Adrenal gland (tissue), 19 donors: ENCODE data around the gene SCCPDH. TPM values are rescaled to one million over a fixed set of nuclear protein-coding genes. Genes with fewer than 3 reads are reported as not detected.
A peak's percentile ranks its signal among the peaks of the same experiment; 100 is the strongest.

Experiments
- DNase-seq, 7 donors: peaks; one replicate each; pipeline ENCODE4 v3.0.0-alpha.2; 2019 to 2020
- H3K27ac ChIP-seq, 5 donors: fragments of 200-600 bp; sonication (generic) in 4 of 5; 1 replicate in 3 of 5; 2 replicates in 2 of 5; pipeline versions ENCODE4 v1.5.1 to v1.8.0; 2016 to 2020; ENCODE audit warnings: mild to moderate bottlenecking in 1 of 5
- H3K27me3 ChIP-seq: fragments of 200-600 bp; 2 replicates; pipeline ENCODE4 v1.8.0; 2021
- H3K36me3 ChIP-seq, 2 donors: fragments of 200-600 bp; replicated peaks in 1 of 2; 1 replicate in 1 of 2; 2 replicates in 1 of 2; pipeline versions ENCODE4 v1.5.1 to v1.8.0; 2018 to 2022
- H3K4me1 ChIP-seq, 2 donors: fragments of 200-600 bp; replicated peaks in 1 of 2; 1 replicate in 1 of 2; 2 replicates in 1 of 2; pipeline versions ENCODE4 v1.5.1 to v1.8.0; 2018 to 2021
- H3K4me3 ChIP-seq, 4 donors: fragments of 200-600 bp; sonication (generic) in 3 of 4; one replicate each; pipeline ENCODE4 v1.5.1; 2016 to 2018
- H3K9me3 ChIP-seq, 3 donors: fragments of 200-600 bp; sonication (generic) in 1 of 3; replicated peaks in 1 of 3; 1 replicate in 2 of 3; 2 replicates in 1 of 3; pipeline versions ENCODE4 v1.5.1 to v1.8.0; 2016 to 2021
- CTCF ChIP-seq, 6 experiments: fragments of 450-650 bp in 4 of 6; fragments of 200-600 bp in 2 of 6; sonication (generic) in 1 of 6; IDR thresholded peaks; 1 replicate in 5 of 6; 2 replicates in 1 of 6; pipeline versions ENCODE4 v1.5.1 to v1.8.0; 2016 to 2021; ENCODE audit warnings: antibody characterized with exemption in 6 of 6, mild to moderate bottlenecking in 2 of 6, moderate library complexity in 1 of 6
- POLR2A ChIP-seq, 2 donors: fragments of 450-650 bp; IDR thresholded peaks; one replicate each; pipeline ENCODE4 v1.6.1; 2017; ENCODE audit warnings: antibody characterized with exemption in 2 of 2, mild to moderate bottlenecking in 2 of 2, moderate library complexity in 1 of 2
- WGBS, 4 donors: extraction: QIAGEN DNeasy Blood & Tissue Kit in 2 of 4; methylation state at CpG; one replicate each; pipeline versions ENCODE4 v1.1.5 to v1.1.7; 2013 to 2017; 5-methylcytosine and 5-hydroxymethylcytosine counted together
- intact Hi-C, 2 donors: fragments of 100-400 bp; cut with DNase I; formaldehyde crosslinking; loops; one replicate each; pipeline versions ENCODE4 v1.14.1 to v1.15.0; 2022 to 2023
- long read RNA-seq, 10 donors: library from polyadenylated mRNA in 3 of 10; unstranded in 2 of 10; stranded (forward) in 1 of 10; transcript quantifications; one replicate each; pipeline ENCODE4 v2.0.0 and lab custom pipeline, GENCODE V29; 2021 to 2026
- polyA plus RNA-seq, 3 donors: library from polyadenylated mRNA; stranded (reverse); fragments of 200-250 nt in 2 of 3; fragments of 350-450 nt in 1 of 3; fragmentation: Illumina TruSeq in 1 of 3; extraction: RNeasy Lipid Tissue Mini Kit (QIAGEN cat#74804) in 1 of 3; gene quantifications; one replicate each; pipeline ENCODE4 v1.2.3, GENCODE V29; 2013 to 2014
- total RNA-seq, 9 donors: library from RNA; depleted of rRNA in 4 of 9; stranded (reverse); fragments of >200 nt in 4 of 9; fragments of 120-200 nt in 1 of 9; fragmentation: NEBNext Ultra II Directional in 1 of 9; extraction: Animal tissue kit (Norgen Biotek cat#: 25700) in 1 of 9; gene quantifications; one replicate each; pipeline versions ENCODE4 v1.1.0 to v1.2.4, GENCODE V29; 2013 to 2023
- donor health status: healthy with polysubstance abuse.
- donor health status: Bipolar disorder and iron deficiency.
- donor health status: DM: yes; HTN: yes; CAD: no.
- donor health status: DM: no; HTN: no; CAD: no.
- donor health status: DM: no; HTN: no; CAD: no.
- donor health status: DM: yes; HTN: yes; CAD: no.

The SCCPDH gene
- 100 to 1,000 TPM in 2 of 9 donors, 10 to 100 TPM in 7; 34.2 to 180 (median 63.3) TPM for total RNA-seq
- 100 to 1,000 TPM in 1 of 3 donors, 10 to 100 TPM in 2; 12.0 to 116 (median 27.6) TPM for polyA plus RNA-seq
- long read RNA-seq, donor 1, transcript SCCPDH-201 (12 exons, 2,503 nt): major isoform, 89 of 173 reads
- long read RNA-seq, donor 1, partial matches to known transcripts: 84 of 173 reads
- long read RNA-seq, donor 1, other reads (novel, unspliced or antisense): 0 of 173 reads
- long read RNA-seq, donor 2, transcript SCCPDH-201 (12 exons, 2,503 nt): major isoform, 49 of 92 reads
- long read RNA-seq, donor 2, partial matches to known transcripts: 43 of 92 reads
- long read RNA-seq, donor 2, other reads (novel, unspliced or antisense): 0 of 92 reads
- long read RNA-seq, donor 3, transcript SCCPDH-201 (12 exons, 2,503 nt): major isoform, 71 of 113 reads
- long read RNA-seq, donor 3, partial matches to known transcripts: 42 of 113 reads
- long read RNA-seq, donor 3, other reads (novel, unspliced or antisense): 0 of 113 reads
- long read RNA-seq, donor 4, transcript SCCPDH-201 (12 exons, 2,503 nt): major isoform, 132 of 140 reads
- long read RNA-seq, donor 4, partial matches to known transcripts: 2 of 140 reads
- long read RNA-seq, donor 4, other reads (novel, unspliced or antisense): 6 of 140 reads
- long read RNA-seq, donor 5, transcript SCCPDH-201 (12 exons, 2,503 nt): major isoform, 238 of 250 reads
- long read RNA-seq, donor 5, partial matches to known transcripts: 3 of 250 reads
- long read RNA-seq, donor 5, other reads (novel, unspliced or antisense): 9 of 250 reads
- long read RNA-seq, donor 6, transcript SCCPDH-201 (12 exons, 2,503 nt): major isoform, 49 of 55 reads
- long read RNA-seq, donor 6, partial matches to known transcripts: 1 of 55 reads
- long read RNA-seq, donor 6, other reads (novel, unspliced or antisense): 5 of 55 reads
- long read RNA-seq, donor 7, transcript SCCPDH-201 (12 exons, 2,503 nt): major isoform, 49 of 105 reads
- long read RNA-seq, donor 7, partial matches to known transcripts: 56 of 105 reads
- long read RNA-seq, donor 7, other reads (novel, unspliced or antisense): 0 of 105 reads
- long read RNA-seq, donor 8, transcript SCCPDH-201 (12 exons, 2,503 nt): major isoform, 116 of 168 reads
- long read RNA-seq, donor 8, partial matches to known transcripts: 52 of 168 reads
- long read RNA-seq, donor 8, other reads (novel, unspliced or antisense): 0 of 168 reads
- long read RNA-seq, donor 9, transcript SCCPDH-201 (12 exons, 2,503 nt): major isoform, 49 of 97 reads
- long read RNA-seq, donor 9, partial matches to known transcripts: 48 of 97 reads
- long read RNA-seq, donor 9, other reads (novel, unspliced or antisense): 0 of 97 reads
- long read RNA-seq, donor 10, transcript SCCPDH-201 (12 exons, 2,503 nt): major isoform, 39 of 52 reads
- long read RNA-seq, donor 10, partial matches to known transcripts: 13 of 52 reads
- long read RNA-seq, donor 10, other reads (novel, unspliced or antisense): 0 of 52 reads

- TF ChIP-seq CTCF (IDR thresholded peaks at IDR 0.05) (peak in 1 of 6 experiments; percentile 12), POLR2A (IDR thresholded peaks at IDR 0.05) (peak; percentile 44 to 66)
Observed at GRCh38 chr1:246724016-246724730, at the start of gene SCCPDH. Gene SCCPDH, plus strand, starts transcription at chr1:246724409. Its CDS starts 14 bp downstream, at chr1:246724423.

GRCh38 chr1:246677842-246678241 lies 46.4 kb upstream of the SCCPDH start:
- peaks cover 0 to 14% of the 10 kb centered on the region in 2 donors for H3K4me1 ChIP-seq

More at GRCh38 chr1:246724016-246724730, at the start of gene SCCPDH:
- no peaks in the 10 kb centered on the region for H3K9me3 ChIP-seq
- no peaks in the 10 kb centered on the region for H3K27me3 ChIP-seq
- 0% methylated on average over 11 to 89 of the region's 89 CpGs for WGBS, 4 donors
- intact Hi-C loops: no loop called here
- H3K4me3 ChIP-seq: peak within 1 kb of the TSS; percentile 82 to 88 (median 85)
- H3K36me3 ChIP-seq: peaks cover 0 to 14% of the 10 kb centered on the region in 2 donors
- DNase-seq: peak; percentile 73 to 84 (median 77)
- peaks cover 25 to 38% of the 10 kb centered on the region in 2 donors for H3K4me1 ChIP-seq
- H3K27ac ChIP-seq: peak within 1 kb of the TSS; percentile 78 to 92 (median 85)

More at GRCh38 chr1:246677842-246678241, 46.4 kb upstream of the SCCPDH start:
- intact Hi-C loops: no loop called here
- Histone ChIP-seq H3K27me3 (no peaks in the 10 kb centered on the region), H3K9me3 (no peaks in the 10 kb centered on the region), H3K27ac (no peak overlapping the region), H3K4me3 (no peak overlapping the region), H3K36me3 (no peaks in the 10 kb centered on the region)
- TF ChIP-seq POLR2A (IDR thresholded peaks at IDR 0.05) (no peak), CTCF (IDR thresholded peaks at IDR 0.05) (no peak)
- DNase-seq: no peak
- WGBS, 4 donors: 65 to 75% (median 67%) methylated on average over 2 of the region's 2 CpGs
